K562 (cell line): ENCODE data around the gene GBF1. TPM values are rescaled to one million over a fixed set of nuclear protein-coding genes. Genes with fewer than 3 reads are reported as not detected.
A peak's percentile ranks its signal among the peaks of the same experiment; 100 is the strongest.

Experiments
- ERF ChIP-seq: fragments of 450-650 bp; formaldehyde crosslinking; IDR thresholded peaks from 2 replicates; pipeline ENCODE4 v1.4.0; 2020; ENCODE audit warnings: mild to moderate bottlenecking, mixed read lengths
- MGA ChIP-seq: fragments of 450-650 bp; IDR thresholded peaks from 2 replicates; pipeline ENCODE4 v1.6.1; 2016; ENCODE audit warnings: mild to moderate bottlenecking, moderate library complexity
- SAFB ChIP-seq: fragments of 200-400 bp; formaldehyde crosslinking; IDR thresholded peaks from 2 replicates; pipeline ENCODE4 v1.6.1; 2017; ENCODE audit warnings: low read depth, low read length, borderline replicate concordance
- ZEB2 ChIP-seq: fragments of 450-650 bp; IDR thresholded peaks from 2 replicates; pipeline ENCODE4 v1.6.1; 2016
- ZNF121 ChIP-seq: sonication (generic); formaldehyde crosslinking; conservative IDR thresholded peaks from 2 replicates; pipeline ENCODE4 v1.8.0; 2022; ENCODE audit warnings: missing genetic modification reagents
- polyA plus RNA-seq, 8 experiments: library from polyadenylated mRNA; depleted of rRNA in 4 of 8; stranded (reverse) in 5 of 8; unstranded in 3 of 8; fragments of >200 nt; fragmentation: Nextera tagmentation in 2 of 8; fragmentation: Illumina TruSeq in 1 of 8; extraction: Ambion mirVana in 2 of 8; extraction: Trizol in 1 of 8; gene quantifications; 2 replicates each; pipeline versions ENCODE4 v1.2.1 to v1.2.3, GENCODE V29; 2011 to 2014; ENCODE audit warnings: inconsistent platforms in 1 of 8, missing spikeins in 1 of 8
- total RNA-seq, 7 experiments: library from RNA; depleted of rRNA in 6 of 7; stranded (reverse); fragments of >200 nt in 6 of 7; fragmentation: Illumina TruSeq in 2 of 7; extraction: Trizol in 2 of 7; gene quantifications; 2 replicates each; pipeline versions ENCODE4 v1.2.1 to v1.2.3, GENCODE V29; 2011 to 2021; ENCODE audit warnings: low replicate concordance in 1 of 7
- TF ChIP-seq, protein P1 (sequence below): sonication (generic); formaldehyde crosslinking; IDR thresholded peaks from 2 replicates; pipeline ENCODE4 v1.8.0; 2022; ENCODE audit warnings: mild to moderate bottlenecking, missing genetic modification reagents
- TF ChIP-seq, protein P2 (sequence below): fragments of 450-650 bp; IDR thresholded peaks from 2 replicates; pipeline ENCODE4 v1.6.1; 2018; ENCODE audit warnings: mild to moderate bottlenecking, low read depth; ENCODE audit not compliant: partially characterized antibody

Gene GBF1
- total and polyA plus RNA-seq, 9 of the 15 experiments (the other 6 are each of a cell fraction or from before 2014, with no cell fraction given) = 0.69 to 28.0 (median 10.3) TPM

DNA sequence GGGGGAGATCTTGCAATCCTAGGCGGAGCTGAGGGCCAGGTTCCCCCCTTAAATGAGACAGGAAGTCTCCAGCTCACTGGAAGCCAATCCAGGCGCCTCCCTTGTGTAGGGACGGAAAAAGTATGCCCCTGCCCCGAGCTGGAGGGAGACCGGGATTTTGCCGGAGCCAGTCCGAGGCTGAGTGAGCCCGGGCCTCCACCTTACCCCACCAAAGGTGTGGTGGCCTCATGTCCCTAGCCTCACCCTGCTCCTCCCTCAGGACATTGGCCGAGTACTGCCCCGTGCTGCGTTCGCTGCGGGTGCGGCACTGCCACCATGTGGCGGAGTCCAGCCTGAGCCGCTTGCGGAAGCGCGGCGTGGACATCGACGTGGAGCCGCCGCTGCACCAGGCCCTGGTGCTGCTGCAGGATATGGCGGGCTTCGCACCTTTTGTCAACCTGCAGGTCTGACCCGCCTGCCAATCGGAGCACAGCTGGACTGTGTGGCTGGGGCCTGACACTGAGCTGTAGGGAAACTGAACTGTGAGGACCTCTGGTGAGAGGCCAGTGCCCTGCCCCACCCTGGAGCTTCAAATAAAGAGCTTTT lies 177.3 kb downstream of the GBF1 start (continued):
- peak; percentile 93 for TF ChIP-seq MGA
- TF ChIP-seq ERF (CRISPR knock-in tag) = no peak
- peak; percentile 68; the same call in 1 of the 2 replicates for TF ChIP-seq SAFB
- TF ChIP-seq, protein P1, sequence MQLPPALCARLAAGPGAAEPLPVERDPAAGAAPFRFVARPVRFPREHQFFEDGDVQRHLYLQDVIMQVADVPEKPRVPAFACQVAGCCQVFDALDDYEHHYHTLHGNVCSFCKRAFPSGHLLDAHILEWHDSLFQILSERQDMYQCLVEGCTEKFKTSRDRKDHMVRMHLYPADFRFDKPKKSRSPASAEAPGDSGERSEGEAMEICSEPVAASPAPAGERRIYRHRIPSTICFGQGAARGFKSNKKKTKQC (CRISPR knock-in tag) = 0 out of 2 replicates have a peak, but pooled peaks have one; percentile 48
- no peak for TF ChIP-seq ZEB2
- TF ChIP-seq, protein P2, sequence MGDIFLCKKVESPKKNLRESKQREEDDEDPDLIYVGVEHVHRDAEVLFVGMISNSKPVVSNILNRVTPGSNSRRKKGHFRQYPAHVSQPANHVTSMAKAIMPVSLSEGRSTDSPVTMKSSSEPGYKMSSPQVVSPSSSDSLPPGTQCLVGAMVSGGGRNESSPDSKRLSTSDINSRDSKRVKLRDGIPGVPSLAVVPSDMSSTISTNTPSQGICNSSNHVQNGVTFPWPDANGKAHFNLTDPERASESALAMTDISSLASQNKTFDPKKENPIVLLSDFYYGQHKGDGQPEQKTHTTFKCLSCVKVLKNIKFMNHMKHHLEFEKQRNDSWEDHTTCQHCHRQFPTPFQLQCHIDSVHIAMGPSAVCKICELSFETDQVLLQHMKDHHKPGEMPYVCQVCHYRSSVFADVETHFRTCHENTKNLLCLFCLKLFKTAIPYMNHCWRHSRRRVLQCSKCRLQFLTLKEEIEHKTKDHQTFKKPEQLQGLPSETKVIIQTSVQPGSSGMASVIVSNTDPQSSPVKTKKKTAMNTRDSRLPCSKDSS = no peak
- no peak for TF ChIP-seq ZNF121 (CRISPR knock-in tag)
